Chondrocyte (in vitro differentiated cells): ENCODE results near the gene INHBB. TPM values are rescaled to one million over a fixed set of nuclear protein-coding genes. Genes with fewer than 3 reads are reported as not detected.

ENCODE experiments used
- DNase-seq: peaks from one replicate; pipeline ENCODE4 v3.0.0; 2021; ENCODE audit warnings: mixed read lengths, low spot score
- H3K27ac Mint-ChIP-seq: one replicate; pipeline ENCODE4 v1.8.0; 2021; ENCODE audit warnings: mild to moderate bottlenecking, moderate library complexity, mixed read lengths; ENCODE audit not compliant: unreplicated experiment
- H3K27me3 Mint-ChIP-seq: 2 replicates; pipeline ENCODE4 v1.8.0; 2021; ENCODE audit warnings: low read depth, mixed read lengths
- H3K36me3 Mint-ChIP-seq: 2 replicates; pipeline ENCODE4 v1.8.0; 2021; ENCODE audit warnings: low read depth, mixed read lengths
- H3K4me1 Mint-ChIP-seq: 2 replicates; pipeline ENCODE4 v1.8.0; 2021; ENCODE audit warnings: low read depth, mild to moderate bottlenecking, mixed read lengths
- H3K4me3 Mint-ChIP-seq: one replicate; pipeline ENCODE4 v1.8.0; 2021; ENCODE audit warnings: mild to moderate bottlenecking, moderate library complexity, mixed read lengths; ENCODE audit not compliant: unreplicated experiment
- H3K9me3 Mint-ChIP-seq: 2 replicates; pipeline ENCODE4 v1.8.0; 2021; ENCODE audit warnings: low read depth, mixed read lengths
- total RNA-seq: library from RNA; stranded (reverse); gene quantifications from 3 replicates; pipeline ENCODE4 v1.2.1, GENCODE V29; 2021
- TF ChIP-seq, protein P1 (sequence below): fragments of 200-600 bp; sonication (generic); IDR thresholded peaks from 2 replicates; pipeline ENCODE4 v1.5.0; 2021; ENCODE audit warnings: antibody characterized with exemption, mild to moderate bottlenecking, moderate library complexity

The INHBB gene
- total RNA-seq, 1 donor from 2014 or later, result 1.3 TPM

DNA sequence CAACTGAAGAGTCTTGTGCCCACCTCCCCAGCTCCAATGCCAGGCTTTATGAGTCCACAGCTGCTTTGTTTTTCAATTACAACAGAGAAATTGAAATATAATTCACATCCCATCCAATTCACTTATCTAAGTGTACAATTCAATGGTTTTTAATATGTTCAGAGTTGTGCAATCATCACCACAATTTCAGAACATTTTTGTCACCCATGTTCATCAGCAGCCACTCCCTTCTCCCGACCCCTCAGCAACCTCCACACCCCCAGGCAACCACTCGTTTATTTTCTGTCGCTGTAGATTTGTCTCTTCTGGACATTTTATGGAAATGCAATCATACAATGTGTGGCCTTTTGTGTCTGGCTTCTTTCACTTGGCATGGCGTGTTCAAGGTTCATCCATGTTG lies 23.3 kb downstream of the INHBB start:
- peaks cover 5% of the 10 kb centered on the region for H3K4me1 Mint-ChIP-seq

DNA sequence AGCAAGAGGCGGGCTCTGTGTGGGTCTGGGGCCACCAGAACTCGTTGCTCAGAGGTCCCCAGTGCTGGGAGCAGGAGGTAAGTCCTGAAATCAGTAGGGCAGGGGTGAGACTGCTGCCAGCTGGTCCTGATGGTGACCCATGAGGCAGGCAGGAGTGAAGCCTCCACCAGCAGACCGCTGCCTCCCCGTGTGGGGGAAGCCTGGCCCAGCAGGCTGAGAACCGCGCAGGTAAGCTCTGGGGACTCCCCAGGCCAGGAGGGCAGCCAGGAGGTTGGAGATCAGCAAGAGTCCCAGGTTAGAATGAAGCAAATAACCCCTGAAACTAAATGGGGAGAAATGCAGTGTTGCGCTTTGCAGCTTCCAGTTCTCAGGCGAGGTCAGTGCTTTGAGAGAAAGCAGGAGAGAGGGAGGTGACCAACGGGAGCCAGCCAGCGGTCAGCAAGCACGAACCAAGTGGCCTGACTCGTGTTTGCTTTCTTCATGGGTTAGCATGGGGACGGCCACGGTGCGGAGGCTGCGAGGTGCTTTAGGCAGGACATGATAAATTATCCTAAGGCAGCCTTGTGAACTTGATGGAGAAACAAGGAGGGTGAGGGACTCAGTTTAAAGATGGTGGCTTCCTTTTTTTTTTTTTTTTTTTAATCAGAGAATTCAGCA lies 26.2 kb downstream of the INHBB start:
- Mint-ChIP-seq H3K4me3 (no peak overlapping the region), H3K27ac (no peak overlapping the region), H3K36me3 (peaks cover 1% of the 10 kb centered on the region), H3K9me3 (peaks cover 4% of the 10 kb centered on the region), H3K4me1 (peaks cover 5% of the 10 kb centered on the region), H3K27me3 (peaks cover 21% of the 10 kb centered on the region)
- TF ChIP-seq, protein P1, sequence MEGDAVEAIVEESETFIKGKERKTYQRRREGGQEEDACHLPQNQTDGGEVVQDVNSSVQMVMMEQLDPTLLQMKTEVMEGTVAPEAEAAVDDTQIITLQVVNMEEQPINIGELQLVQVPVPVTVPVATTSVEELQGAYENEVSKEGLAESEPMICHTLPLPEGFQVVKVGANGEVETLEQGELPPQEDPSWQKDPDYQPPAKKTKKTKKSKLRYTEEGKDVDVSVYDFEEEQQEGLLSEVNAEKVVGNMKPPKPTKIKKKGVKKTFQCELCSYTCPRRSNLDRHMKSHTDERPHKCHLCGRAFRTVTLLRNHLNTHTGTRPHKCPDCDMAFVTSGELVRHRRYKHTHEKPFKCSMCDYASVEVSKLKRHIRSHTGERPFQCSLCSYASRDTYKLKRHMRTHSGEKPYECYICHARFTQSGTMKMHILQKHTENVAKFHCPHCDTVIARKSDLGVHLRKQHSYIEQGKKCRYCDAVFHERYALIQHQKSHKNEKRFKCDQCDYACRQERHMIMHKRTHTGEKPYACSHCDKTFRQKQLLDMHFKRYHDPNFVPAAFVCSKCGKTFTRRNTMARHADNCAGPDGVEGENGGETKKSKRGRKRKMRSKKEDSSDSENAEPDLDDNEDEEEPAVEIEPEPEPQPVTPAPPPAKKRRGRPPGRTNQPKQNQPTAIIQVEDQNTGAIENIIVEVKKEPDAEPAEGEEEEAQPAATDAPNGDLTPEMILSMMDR, result no peak
- peak; percentile 69 for DNase-seq

More for the DNA sequence above, 23.3 kb downstream of the INHBB start:
- H3K27me3 Mint-ChIP-seq, result peaks cover 20% of the 10 kb centered on the region
- peaks cover 1% of the 10 kb centered on the region for H3K36me3 Mint-ChIP-seq
- TF ChIP-seq, protein P1, result no peak
- H3K27ac Mint-ChIP-seq, result no peak overlapping the region
- peaks cover 4% of the 10 kb centered on the region for H3K9me3 Mint-ChIP-seq
- no peak for DNase-seq
- no peak overlapping the region for H3K4me3 Mint-ChIP-seq

DNA sequence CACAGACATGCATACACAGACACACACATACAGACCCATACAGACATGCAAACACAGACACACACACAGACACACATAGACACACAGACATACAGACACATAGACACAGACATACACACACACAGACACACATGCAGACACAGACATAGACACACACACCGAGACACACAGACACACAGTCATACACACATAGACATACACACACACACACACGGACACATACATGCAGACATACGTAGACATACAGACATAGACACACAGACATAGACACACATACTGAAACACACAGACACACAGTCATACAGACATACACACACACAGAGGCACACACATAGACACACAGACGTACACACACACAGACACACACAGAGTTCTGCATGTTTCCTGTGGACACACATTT lies 26.9 kb downstream of the INHBB start:
- H3K36me3 Mint-ChIP-seq, result peaks cover 1% of the 10 kb centered on the region
- H3K9me3 Mint-ChIP-seq, result peaks cover 4% of the 10 kb centered on the region
- no peak overlapping the region for H3K4me3 Mint-ChIP-seq
- H3K27ac Mint-ChIP-seq, result no peak overlapping the region
- DNase-seq, result no peak
- TF ChIP-seq, protein P1, result no peak
- H3K4me1 Mint-ChIP-seq, result peaks cover under 1% of the 10 kb centered on the region
- peaks cover 27% of the 10 kb centered on the region for H3K27me3 Mint-ChIP-seq

DNA sequence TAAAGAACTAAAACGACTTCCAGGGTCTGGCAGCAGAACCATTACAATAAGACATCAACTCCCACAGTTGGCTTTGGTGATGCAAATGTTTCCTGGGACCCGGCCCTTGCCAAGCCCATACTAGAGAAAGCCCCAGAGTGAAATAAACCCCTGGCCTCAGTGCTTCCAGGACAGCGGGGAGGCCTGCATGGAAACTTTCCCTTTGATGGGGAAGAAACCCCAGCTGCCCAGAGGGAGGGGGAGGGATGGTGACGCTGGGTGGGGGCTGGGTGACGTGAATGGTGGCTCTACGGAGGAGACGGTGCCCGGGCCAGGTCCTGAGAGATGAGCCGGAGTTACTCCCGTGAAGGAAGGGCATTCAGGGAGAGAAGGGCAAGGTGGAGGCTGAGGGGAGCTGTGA lies 27.5 kb downstream of the INHBB start:
- TF ChIP-seq, protein P1, result no peak
- H3K27me3 Mint-ChIP-seq, result peaks cover 33% of the 10 kb centered on the region
- peaks cover 3% of the 10 kb centered on the region for H3K36me3 Mint-ChIP-seq
- no peak overlapping the region for H3K27ac Mint-ChIP-seq
- peaks cover 4% of the 10 kb centered on the region for H3K9me3 Mint-ChIP-seq
- no peak for DNase-seq
- no peaks in the 10 kb centered on the region for H3K4me1 Mint-ChIP-seq
- H3K4me3 Mint-ChIP-seq, result no peak overlapping the region

DNA sequence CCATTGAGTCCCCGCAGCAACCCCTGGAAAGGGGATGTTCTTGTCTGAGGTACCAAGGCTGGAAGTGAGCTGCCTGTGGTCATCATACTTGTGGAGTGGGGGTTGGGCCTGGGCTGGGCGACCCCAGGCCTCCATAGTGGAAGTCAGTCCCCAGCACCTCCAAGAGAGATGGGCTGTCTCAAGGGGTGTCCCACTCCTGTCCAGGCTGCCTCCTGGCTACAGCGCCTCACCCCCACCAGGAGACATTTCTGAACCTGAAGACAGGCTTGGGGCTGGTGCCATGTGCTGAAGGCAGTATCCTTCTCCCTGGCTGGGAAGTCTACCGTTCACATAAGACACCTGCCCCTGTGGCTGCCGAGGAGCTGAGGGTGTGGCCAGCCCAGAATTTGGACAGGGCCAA lies 28.9 kb downstream of the INHBB start:
- peaks cover 3% of the 10 kb centered on the region for H3K36me3 Mint-ChIP-seq
- H3K9me3 Mint-ChIP-seq, result peaks cover 4% of the 10 kb centered on the region
- DNase-seq, result no peak
- H3K4me1 Mint-ChIP-seq, result no peaks in the 10 kb centered on the region
- TF ChIP-seq, protein P1, result no peak
- H3K4me3 Mint-ChIP-seq, result no peak overlapping the region
- H3K27ac Mint-ChIP-seq, result no peak overlapping the region
- peaks cover 38% of the 10 kb centered on the region for H3K27me3 Mint-ChIP-seq
